HL-60/S4 treated with retinoic acid at 250 ng/mL for 4 days and 3 days (cell line): ENCODE results near the gene OR7A5.
"Not testable (repeated sequence)": the region's sequence is repeated elsewhere in the genome, so short reads cannot be mapped to it uniquely, and the experiment has no call there.

Source experiments
- in situ Hi-C: fragments of 300-500 bp; cut with MboI; formaldehyde crosslinking; loops from 2 replicates; pipeline ENCODE4 v1.7.0; 2022; ENCODE audit warnings: low sequenced_read_pairs

OR7A5 gene

DNA sequence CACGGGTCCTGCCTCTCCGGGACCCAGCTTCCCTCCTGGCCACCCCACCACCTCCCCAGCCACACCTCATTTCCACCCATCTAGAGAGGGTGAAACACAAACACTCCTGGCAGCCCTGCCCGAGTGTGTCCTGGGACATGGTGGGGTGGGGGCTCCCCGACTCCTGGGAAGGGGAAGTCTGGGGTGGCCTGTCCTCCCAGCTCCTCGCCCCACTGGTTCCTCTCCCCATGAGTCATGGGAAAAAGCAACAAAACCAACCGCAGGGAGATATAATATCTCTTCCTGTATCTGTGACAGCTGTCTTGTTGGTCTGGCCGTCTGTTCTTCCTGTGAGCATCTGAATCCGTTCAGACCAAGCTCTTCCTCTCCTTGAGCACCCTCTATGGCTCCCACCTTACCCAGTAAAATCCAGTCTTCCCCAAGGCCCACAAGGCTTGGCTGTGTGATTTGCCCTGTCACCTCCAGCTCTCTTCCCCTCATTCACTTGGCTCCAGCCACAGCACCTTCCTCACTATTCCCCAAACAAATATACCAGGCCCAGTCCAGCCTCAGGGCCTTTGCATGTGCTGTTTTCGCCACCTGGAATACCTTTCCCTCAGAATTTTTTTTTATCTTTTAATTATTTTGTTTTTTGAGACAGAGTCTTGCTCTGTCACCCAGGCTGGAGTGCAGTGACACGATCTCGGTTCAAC lies 49.7 kb downstream of the OR7A5 start:
- in situ Hi-C loops, result not testable (repeated sequence)

DNA sequence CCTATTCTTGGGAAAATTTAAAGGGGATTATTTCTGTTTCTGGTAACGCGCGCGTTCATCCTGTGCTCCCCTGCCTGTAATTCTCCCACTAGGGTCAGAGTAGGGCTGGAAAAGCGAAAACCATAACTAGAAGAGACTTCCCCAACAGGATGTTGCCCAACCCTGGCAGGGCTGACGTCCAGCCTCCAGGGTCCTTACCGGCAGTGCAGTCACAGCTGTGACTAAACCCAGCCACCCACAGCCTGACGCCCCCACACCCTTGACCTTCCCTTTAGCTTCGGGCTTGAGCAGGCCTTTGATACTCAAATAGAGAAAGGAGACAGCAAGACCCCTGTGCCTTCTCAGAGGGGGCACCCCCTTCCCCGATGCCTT lies 50.3 kb downstream of the OR7A5 start:
- in situ Hi-C loops, result not testable (repeated sequence)

DNA sequence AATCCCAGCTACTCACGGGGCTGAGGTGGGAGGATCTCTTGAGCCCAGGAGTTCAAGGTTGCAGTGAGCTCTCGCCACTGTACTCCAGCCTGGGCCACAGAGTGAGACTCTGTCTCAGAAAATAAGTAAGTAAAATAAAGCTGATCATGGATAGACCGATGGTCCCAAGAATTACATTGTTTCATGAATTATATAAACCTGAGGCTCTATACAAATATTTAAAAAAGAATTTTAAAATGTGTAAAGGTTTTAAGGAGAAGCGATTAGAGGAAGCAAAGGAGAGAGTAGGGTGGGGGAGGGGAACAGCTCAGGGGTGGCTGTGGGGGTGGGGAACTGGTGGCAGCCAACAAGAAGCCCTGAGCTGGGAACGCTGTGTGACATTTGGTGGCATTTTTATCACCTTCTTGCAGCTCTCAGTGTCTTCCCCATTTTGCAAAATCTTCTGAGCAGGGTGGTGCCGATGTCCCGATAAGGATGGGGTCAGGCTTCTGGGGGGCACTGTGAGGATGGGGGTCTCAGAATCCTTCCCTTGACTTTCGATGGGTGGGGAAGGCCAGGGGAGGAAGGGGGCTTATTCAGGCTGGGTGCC lies 51.5 kb downstream of the OR7A5 start:
- in situ Hi-C loops, result not testable (repeated sequence)

DNA sequence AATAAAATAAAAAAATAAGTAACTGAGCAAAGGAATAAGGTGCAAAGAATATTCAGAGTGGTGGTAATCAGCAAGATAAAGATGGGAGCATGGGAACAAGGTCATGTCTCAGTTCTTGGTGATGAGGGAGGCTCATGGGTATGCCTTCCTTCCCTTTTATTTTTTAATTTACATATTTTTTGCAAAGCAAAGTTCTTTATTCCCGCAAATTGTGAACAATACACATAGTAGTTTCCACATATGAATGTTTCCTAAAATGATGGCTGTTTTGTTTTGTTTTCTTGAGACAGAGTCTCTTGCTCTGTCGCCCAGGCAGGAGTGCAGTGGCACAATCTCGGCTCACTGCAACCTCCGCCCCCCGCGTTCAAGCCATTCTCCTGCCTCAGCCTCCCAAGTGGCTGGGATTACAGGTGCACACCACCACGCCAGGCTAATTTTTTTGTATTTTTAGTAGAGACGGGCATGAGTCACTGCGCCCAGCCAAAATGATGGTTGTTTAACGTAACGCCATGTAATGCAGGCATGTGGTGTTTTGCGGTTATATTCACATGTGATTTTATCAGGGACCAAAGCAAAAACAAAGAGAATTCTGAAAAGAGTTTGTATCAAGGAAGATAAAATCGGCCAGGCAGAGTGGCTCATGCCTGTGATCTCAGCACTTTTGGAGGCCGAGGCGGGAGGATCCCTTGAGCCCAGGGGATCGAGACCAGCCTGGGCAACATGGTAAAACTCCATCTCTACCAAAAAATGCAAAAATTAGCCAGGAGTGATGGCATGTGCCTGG lies 52.2 kb downstream of the OR7A5 start:
- in situ Hi-C loops, result no loop called here

DNA sequence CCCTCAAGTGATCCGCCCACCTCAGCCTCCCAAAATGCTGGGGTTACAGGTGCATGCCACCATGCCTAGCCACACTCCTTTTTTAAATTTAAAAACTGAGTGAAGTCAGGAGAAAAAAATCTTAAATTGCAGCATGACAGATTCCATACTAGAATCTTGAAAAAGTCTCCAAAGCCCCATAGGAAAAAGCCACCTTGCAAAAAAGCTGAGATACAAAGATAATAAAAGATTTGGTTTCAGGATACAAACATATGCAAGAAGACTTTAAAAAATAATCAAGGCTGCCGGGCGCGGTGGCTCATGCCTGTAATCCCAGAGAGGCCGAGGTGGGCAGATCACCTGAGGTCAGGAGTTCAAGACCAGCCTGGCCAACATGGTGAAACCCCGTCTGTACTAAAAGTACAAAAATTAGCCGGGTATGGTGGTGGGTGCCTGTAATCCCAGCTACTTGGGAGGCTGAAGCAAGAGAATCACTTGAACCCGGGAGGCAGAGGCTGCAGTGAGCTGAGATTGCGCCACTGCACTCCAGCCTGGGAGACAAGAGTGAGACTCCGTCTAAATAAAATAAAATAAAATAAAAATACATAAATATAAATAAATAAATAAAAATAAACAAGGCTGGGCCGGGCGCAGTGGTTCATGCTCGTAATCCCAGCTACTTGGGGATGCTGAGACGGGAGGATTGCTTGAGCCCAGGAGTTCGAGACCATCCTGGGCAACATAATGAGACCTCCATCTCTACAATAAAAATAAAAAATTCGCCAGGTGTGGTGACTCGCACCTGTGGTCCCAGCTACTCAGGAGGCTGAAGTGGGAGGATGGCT lies 53.1 kb downstream of the OR7A5 start:
- in situ Hi-C loops, result not testable (repeated sequence)

DNA sequence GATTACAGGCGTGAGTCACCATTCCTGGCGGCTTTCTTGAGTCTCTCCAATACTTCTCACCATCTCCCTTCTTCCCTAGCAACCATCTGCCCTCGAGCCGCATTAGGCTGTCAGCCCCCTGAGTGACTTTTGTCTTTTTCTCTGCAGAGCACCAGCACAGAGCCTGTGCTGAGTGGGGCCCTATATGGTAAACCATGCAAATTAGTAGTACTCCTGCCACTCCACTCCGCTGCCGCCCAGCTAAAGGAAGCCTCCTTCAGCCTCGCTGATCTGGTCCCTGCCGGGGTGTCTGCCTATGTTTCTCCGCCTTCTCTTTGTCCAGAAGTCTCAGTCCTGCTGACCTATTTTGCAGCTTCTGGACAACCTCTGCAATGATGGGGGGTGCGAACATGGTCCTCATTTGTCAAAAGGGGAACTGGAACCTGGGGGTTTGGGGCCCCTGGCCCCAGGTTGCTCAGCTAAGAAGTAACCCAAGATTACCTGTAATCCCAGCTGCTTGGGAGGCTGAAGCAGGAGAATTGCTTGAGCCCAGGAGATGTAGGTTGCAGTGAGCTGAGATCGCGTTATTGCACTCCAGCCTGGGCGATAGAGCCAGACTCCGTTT lies 54.3 kb downstream of the OR7A5 start:
- in situ Hi-C loops, result not testable (repeated sequence)

DNA sequence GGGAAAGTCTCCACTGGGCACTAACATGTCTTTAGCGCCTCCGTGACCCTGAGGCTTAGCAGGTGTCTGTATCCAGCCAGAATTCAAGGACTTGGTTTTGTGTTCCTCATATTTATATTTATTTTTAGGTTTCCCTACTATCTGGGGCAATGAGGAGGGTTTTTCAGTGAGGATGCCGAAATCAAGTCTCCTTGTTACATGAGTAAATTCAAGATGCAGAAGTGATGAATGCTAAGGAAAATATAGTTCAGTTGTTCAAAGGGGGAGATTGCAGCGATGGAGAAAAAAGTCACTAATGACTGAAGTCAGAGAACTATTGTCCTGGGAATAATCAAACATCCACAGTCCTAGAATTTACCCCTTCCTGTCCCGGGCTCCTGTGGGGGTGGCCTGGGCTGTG lies 55.8 kb downstream of the OR7A5 start:
- in situ Hi-C loops, result no loop called here

DNA sequence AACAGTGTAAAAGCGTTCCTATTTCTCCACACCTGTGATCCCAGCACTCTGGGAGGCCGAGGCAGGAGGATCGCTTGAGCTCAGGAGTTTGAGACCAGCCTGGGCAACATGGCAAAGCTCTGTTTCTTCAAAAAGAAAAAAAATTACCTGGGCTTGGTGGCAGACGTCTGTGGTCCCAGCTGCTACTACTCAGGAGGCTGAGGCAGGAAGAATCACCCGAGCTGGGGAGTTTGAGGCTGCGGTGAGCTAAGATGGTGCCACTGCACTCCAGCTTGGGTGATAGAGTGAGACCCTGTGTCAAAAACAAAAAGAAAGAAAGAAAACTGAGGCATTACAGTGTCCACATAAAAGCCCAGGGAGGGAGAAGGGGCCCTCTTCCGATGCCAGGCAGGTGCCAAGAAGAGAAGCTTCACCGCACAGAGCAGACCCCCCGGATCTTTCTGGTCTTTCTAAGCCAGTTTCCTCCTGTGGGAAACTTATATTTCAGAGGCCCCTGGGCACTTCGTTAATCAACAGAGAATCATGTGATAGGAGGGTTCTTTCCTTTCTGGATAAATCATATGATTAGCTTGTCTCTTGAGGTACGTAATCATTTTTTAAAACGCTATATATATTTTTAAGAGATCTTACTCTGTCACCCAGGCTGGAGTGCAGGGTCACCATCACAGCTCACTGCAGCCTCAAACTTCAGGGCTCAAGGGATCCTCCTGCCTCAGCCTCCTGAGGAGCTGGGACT lies 56.7 kb downstream of the OR7A5 start, which contains the start of gene ADGRE2:
Gene ADGRE2 (minus strand): TSS at position 451 of the 736 bp plus-strand sequence. CDS start 1,804 bp downstream, outside the sequence.
- in situ Hi-C loops, result not testable (repeated sequence)

DNA sequence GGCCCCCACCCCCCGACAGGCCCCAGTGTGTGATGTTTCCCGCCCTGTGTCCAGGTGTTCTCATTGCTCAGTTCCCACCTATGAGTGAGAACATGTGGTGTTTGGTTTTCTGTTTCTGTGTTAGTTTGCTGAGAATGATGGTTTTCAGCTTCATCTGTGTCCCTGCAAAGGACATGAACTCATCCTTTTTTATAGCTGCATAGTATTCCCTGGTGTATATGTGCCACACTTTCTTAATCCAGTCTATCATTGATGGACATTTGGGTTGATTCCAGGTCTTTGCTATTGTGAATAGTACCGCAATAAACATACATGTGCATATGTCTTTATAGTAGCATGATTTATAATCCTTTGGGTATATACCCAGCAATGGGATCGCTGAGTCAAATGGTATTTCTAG lies 57.3 kb downstream of the OR7A5 start:
- in situ Hi-C loops, result not testable (repeated sequence)
